Kidney tubule cell (primary cell): Measurements from ENCODE around the gene CCAR1.
"Not testable (repeated sequence)": the region's sequence is repeated elsewhere in the genome, so short reads cannot be mapped to it uniquely, and the experiment has no call there.

Experiments
- DNase-seq: peaks from one replicate; pipeline ENCODE4 v3.0.0-alpha.2; 2018; ENCODE audit warnings: low spot score

The CCAR1 gene

DNA sequence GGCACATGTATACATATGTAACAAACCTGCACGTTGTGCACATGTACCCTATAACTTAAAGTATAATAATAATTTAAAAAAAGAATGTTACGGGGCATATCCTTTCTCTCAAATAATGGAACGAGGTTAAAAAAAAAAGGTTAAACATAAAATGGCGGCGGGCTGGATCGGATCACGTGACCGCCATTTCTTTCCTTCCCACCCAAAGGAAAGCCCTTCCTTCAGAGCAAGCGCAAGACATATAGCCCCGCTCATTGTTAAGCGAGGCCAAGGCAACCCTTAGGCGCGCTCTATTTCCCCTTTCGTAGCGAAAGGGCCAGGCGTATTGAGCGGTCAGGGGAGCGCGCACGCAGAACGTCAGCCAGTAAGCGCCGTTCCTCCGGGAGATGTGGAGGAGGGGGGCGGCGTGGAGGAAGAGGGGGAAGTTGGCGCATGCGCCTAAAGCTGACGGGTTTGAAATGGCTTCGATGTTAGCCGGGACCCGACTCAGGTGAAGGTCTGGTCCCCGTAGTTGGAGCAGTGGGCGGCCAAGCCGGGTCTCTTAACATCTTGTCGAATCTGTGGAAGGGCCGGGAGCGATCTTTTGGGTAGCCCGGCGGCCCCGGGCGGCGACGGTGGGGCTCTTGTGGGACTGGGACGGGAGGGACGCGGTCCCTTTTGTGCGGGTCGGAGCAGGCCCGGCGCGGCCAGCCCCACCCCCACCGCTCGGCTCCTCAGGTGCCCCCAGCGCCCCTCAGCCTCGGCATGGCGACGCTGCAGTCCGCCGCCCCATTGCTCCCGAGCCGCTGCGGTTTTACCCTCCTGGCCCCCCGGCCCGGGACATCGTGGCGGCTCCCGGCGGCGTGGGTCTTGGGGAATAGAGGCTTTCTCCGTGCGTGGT, at the start of gene CCAR1:
Gene CCAR1 (plus strand): TSS at position 447 of the 880 bp plus-strand sequence. CDS start 1,266 bp downstream, outside the sequence.
- peak; percentile 99 for DNase-seq

DNA sequence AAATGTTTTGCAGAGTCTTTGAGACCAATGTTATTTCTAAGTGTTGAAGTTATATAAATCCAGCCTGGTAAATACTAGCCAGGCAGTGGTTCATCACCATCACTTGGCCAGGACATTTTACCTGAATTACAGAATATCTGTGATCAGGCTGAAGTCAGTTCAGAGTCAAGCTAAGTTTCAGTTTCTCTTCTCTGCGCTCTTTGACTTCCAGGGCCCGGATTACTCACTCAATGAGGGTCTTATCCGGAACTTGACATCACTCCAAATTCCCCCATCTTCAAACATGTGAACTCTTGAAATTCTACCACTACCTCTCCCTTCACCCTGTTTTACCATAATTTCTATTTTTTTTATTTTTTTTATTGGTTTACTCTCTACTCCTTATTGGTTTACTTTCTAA, 36.6 kb upstream of the CCAR1 start:
- DNase-seq, result no peak

DNA sequence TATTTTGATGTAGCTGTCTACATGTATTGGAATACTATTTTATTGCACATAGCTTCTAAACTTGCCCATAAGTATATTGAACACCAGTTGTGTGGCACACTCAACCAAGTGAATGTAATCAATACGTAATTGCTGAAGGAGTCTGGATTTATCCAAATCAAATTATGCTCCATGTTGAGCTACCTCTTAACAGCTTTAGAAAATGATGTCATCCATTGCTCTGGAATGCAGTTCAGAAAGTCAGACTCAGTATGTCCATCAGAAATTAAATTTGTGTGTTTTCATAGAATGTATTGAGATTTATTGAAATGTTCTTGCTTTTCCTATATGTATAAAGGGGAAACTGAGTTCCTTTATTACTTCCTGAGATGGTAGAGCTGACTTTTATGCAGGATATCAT, 25.0 kb upstream of the CCAR1 start:
- no peak for DNase-seq

- DNase-seq, result no peak
Measured at GRCh38 chr10:68697106-68697505, 23.9 kb upstream of the CCAR1 start.

DNA sequence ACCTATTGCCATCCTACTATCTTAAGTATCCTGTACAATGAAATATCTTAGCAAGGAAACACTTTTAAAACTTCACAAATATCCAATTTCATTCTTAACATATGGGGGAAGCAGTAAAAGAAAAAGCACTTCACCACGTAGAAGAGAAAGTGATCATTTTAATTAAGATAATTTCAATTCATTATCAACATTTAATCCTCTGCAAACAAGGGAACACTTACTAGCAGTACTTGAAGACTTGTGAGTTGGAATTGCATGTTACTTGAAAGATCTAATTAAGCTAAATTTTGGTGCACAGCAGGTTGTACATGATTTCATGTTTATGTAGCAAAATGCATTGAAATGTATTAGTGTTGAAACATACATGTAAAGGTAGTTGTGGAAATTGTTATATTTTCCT, 20.8 kb upstream of the CCAR1 start:
- no peak for DNase-seq

DNA sequence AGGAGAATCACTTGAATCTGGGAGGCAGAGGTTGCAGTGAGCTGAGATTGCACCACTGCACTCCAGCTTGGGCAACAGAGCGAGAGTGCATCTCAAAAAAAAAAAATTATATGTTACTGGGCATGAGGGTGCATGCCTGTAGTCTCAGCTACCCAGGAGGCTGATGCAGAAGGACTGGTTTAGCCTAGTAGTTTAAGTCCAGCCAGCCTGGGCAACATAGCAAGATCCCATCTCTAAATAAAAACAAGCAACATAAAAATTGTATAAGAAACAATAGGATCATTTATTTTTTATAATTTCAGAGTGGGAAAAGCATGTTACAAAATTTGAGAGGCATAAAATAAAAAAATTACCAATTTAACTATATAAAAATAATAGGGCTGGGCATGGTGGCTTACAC, 15.5 kb upstream of the CCAR1 start:
- no peak for DNase-seq

DNA sequence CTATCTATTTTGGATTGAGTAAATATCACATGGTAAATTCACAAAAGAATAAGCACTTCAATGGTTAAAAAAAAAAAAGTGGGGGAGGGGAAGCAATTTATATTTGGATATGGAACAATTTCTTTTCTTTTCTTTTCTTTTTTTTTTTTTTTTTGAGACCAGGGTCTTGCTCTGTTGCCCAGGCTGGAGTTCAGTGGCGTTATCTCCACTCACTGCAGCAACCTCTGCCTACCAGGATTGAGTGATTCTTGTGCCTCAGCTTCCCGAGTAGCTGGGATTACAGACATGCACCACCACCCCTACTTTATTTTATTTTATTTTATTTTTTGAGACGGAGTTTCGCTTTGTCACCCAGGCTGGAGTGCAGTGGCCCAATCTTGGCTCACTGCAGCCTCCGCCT, 12.1 kb upstream of the CCAR1 start:
- DNase-seq, result not testable (repeated sequence)

GRCh38 chr10:68713065-68713464, 8.0 kb upstream of the CCAR1 start:
- not testable (repeated sequence) for DNase-seq

GRCh38 chr10:68717435-68717834, 3.6 kb upstream of the CCAR1 start:
- no peak for DNase-seq

GRCh38 chr10:68721673-68722335, 765 bp downstream of the CCAR1 start:
- DNase-seq, result peak; percentile 1

DNA sequence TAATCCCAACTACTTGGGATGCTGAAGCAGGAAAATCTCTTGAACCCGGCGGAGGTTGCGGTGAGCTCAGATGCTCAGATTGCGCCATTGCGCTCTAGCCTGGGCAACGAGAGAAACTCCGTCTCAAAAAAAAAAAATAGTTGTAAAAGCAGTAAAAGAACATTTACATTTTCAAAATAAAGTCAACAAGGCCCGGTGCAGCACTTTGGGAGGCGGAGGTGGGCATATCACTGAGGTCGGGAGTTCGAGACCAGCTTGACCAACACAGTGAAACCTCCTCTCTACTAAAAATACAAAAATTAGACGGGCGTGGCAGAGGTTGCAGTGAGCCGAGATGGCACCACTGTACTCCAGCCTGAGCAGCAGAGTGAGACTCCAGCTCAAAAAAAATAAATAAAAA, 4.0 kb downstream of the CCAR1 start:
- no peak for DNase-seq

GRCh38 chr10:68727146-68727545, 6.1 kb downstream of the CCAR1 start:
- DNase-seq, result no peak

DNA sequence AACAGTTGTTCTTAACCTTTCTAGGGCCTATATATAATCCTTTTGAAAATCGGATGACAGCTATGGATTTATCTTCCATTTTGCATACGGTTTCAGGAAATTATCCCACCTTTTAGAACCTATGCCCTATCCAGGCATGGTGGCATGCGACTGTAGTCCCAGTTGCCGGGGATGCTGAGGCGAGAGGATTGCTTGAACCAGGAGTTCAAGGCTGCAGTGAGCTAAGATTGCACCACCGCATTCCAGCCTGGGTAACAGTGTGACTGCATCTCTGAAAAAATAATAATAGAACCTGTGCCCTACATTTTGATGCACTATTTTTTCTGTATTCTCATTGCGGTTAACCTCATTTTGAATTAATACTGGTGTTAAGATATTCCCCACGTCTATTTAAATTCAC, 11.6 kb downstream of the CCAR1 start:
- DNase-seq, result no peak

- DNase-seq, result no peak
Measured at GRCh38 chr10:68734349-68734748, 13.3 kb downstream of the CCAR1 start.

GRCh38 chr10:68735119-68735518, 14.1 kb downstream of the CCAR1 start:
- DNase-seq, result no peak

DNA sequence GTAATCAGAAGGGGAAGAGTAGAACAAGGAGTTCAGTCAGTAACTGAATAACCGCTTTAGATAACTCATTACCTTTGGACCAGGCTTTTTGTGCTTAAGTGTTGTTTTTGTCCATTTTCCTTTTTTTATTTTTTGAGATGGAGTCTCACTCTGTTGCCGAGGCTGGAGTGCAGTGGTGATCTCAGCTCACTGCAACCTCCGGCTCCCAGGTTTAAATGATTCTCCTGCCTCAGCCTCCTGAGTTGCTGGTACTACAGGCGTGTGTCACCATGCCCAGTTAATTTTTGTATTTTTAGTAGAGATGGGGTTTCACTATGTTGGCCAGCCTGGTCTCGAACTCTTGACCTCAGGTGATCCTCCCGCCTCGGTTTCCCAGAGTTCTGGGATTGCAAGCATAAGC, 14.7 kb downstream of the CCAR1 start:
- not testable (repeated sequence) for DNase-seq

- DNase-seq, result not testable (repeated sequence)
Measured at GRCh38 chr10:68740676-68741075, 19.6 kb downstream of the CCAR1 start.

GRCh38 chr10:68742397-68742796, 21.4 kb downstream of the CCAR1 start:
- no peak for DNase-seq

- DNase-seq, result no peak
Measured at GRCh38 chr10:68752711-68753350, 31.8 kb downstream of the CCAR1 start.

- no peak for DNase-seq
Measured at GRCh38 chr10:68756246-68756645, 35.2 kb downstream of the CCAR1 start.

DNA sequence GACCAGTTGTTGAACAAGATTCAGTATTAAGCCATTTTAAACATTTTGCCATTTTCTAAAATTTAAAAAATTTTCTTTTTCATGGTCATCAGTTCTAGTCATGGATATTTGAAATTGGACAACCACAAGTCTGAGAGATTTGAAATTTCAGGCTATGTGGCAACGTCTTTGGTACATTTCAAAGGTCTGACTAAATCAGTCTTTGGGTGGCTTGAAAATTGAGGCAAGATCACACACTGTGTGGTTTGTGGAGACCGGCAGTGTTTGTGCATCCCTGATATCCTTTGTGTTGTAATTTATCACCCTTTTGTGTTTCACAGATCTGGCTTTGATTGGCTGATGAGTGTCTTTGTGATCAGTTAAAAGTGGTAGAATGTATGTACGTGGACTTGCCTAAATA, 35.7 kb downstream of the CCAR1 start:
- no peak for DNase-seq

DNA sequence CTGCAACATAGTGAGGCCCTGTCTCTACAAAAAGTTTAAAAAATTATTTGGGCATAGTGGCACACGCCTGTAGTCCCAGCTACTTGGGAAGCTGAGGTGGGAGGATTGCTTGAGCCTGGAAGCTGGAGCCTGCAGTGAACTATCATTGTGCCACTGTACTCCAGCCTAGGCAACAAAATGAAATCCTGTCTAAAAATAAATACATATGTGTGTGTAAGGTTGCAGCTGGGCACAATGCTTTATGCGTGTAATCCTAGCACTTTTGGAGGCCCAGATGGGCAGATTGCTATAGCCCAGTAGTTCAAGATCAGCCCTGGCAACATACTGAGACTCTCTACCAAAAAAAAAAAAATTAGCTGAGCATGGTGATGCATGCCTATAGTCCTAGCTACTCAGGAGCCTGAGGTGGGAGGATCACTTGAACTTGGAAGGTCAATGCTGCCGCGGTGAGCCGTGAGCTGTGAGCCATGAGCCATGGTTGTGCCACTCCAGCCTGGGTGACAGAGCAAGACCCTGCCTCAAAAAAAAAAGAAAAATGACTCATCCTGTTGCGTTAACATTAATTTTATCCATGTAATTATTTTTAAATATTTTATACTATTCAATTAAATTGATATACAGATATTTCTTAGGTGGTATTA, 38.3 kb downstream of the CCAR1 start:
- DNase-seq, result no peak
